HUES64 (cell line): ENCODE results near the gene SNAP29.

Experiments
- H3K27ac ChIP-seq: 2 replicates; pipeline ENCODE4 v1.7.0; 2013; ENCODE audit warnings: low read depth, low read length, inconsistent platforms
- H3K27me3 ChIP-seq: 2 replicates; pipeline ENCODE4 v1.6.1; 2013; ENCODE audit warnings: mild to moderate bottlenecking, low read length; ENCODE audit not compliant: insufficient read depth
- H3K36me3 ChIP-seq: 2 replicates; pipeline ENCODE4 v1.6.1; 2013; ENCODE audit warnings: mild to moderate bottlenecking, low read length; ENCODE audit not compliant: insufficient read depth
- H3K4me1 ChIP-seq: 2 replicates; pipeline ENCODE4 v1.6.1; 2013; ENCODE audit warnings: mild to moderate bottlenecking, low read length, moderate library complexity; ENCODE audit not compliant: insufficient read depth
- H3K4me3 ChIP-seq: 2 replicates; pipeline ENCODE4 v1.5.1; 2013; ENCODE audit warnings: mild to moderate bottlenecking, low read length, moderate library complexity
- H3K9ac ChIP-seq: 2 replicates; pipeline ENCODE4 v1.6.1; 2013; ENCODE audit warnings: mild to moderate bottlenecking, low read depth, low read length
- H3K9me3 ChIP-seq: 2 replicates; pipeline ENCODE4 v1.6.1; 2013; ENCODE audit warnings: low read depth, low read length; ENCODE audit not compliant: insufficient read depth
- WGBS: fragments of 150-250, 120-280 bp; methylation state at CpG from one replicate; pipeline ENCODE4 v1.1.7; 2013; ENCODE audit warnings: missing lambda C conversion rate; 5-methylcytosine and 5-hydroxymethylcytosine counted together

SNAP29 gene

DNA sequence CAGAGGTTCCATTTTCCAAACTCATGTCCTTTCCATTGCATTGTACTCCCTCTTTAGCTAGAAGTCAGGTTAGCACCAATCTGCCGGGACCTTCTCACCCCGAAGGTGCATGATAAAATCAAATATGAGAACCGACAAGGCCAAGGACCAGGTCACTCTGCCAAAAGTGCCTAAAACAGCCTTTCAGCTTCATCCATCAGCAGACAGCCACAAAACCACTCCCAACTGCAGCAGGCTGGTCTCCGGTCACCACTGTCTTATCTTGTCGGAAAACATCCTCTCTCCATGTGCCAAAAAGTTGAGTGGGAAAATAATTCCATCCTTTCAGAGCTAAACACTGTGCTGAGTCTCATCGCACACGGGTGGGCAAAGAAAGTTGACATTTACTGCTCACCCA is 1.6 kb upstream of the SNAP29 start:
- 79% methylated on average over 7 of the region's 7 CpGs for WGBS
- Histone ChIP-seq H3K4me3 (peak overlapping the region; percentile 82), H3K27me3 (no peaks in the 10 kb centered on the region), H3K9ac (no peak overlapping the region), H3K27ac (no peak overlapping the region), H3K9me3 (no peaks in the 10 kb centered on the region), H3K4me1 (peaks cover 16% of the 10 kb centered on the region), H3K36me3 (no peaks in the 10 kb centered on the region)

DNA sequence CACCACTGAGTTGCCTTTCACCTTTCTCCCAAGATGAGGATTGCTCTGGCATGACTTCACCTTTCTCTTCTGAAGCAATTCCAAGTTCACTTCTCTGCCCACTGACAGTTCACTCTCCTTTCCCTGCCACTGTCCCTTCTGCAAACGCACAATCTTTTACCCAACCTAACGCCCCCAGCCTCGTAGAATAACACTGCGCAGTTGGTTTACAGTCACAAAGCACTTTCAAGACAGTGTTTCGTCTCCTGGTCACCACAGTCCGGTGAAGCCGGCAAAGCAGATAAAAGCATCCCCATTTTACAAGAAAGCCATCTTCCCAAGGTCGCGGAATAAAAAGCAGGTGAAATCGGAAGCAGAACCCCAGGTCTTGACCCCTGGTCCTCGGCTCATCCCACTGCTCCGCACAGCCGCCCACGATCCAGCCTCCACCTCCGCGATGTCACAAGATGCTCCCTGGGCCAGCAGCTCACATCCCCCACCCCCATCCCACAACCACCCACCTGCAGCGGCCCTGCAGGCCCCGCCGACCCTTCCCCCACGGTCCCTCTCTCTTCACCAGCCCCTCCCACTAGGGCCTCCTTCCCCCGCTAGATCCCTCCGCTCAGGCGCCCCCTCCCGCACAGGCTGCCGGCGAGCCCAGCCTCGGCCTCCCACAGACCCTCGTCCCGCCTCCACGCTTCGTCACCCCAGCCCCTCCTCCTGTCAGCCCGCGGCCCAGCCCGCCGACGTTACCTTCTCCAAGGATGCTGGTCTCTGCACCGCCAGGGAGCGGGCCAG is 781 bp upstream of the SNAP29 start:
- Histone ChIP-seq H3K4me1 (peaks cover 11% of the 10 kb centered on the region), H3K9ac (peak overlapping the region; percentile 64), H3K9me3 (no peaks in the 10 kb centered on the region), H3K4me3 (peak overlapping the region; percentile 82), H3K27me3 (no peaks in the 10 kb centered on the region), H3K36me3 (no peaks in the 10 kb centered on the region), H3K27ac (peak overlapping the region; percentile 85; the same call in 1 of the 2 replicates)
- WGBS: under 1% methylated on average over 38 of the region's 38 CpGs

DNA sequence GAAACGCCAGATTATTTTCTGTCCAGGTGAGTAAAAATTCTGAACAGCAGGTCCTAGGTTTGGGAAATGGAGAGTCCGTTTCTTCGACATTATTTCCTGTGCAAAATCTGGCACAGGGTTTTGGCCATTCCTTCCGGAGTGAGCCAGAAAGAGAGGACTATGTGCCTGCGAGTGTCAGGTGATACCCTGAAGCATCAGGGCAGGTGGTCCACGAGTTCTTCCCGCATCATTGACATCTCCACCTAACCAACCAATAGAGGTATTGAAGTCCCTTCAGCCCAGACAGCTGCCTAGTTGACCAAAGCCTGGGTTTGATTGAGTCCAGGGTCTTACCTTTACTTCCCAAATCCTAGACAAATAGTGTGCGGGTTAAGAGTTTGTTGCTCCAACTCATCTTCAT is 808 bp downstream of the SNAP29 start:
- Histone ChIP-seq H3K27me3 (no peaks in the 10 kb centered on the region), H3K9me3 (no peaks in the 10 kb centered on the region), H3K9ac (peak overlapping the region; percentile 79), H3K4me1 (peaks cover 6% of the 10 kb centered on the region), H3K4me3 (peak overlapping the region; percentile 82), H3K27ac (no peak overlapping the region), H3K36me3 (no peaks in the 10 kb centered on the region)
- WGBS: 66% methylated on average over 8 of the region's 8 CpGs

DNA sequence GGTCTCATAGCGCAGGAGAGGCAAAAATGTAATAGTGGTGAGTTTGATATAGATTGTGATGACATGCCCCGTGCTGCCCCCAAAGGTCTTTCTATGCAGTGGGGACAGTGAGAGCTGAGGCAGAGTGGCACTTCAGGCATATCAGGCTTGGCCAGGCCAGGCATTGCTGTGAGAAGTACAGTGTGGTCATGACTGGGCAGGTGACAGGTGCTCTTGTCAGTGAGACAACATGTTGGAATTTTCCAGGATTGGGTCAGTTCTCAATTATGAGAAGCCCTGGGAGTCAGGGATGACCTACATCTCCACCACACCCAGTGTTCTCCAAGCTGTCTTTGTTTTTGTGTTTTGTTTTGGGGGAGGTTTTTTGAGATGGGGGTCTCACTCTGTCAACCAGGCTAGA is 3.7 kb downstream of the SNAP29 start:
- H3K9ac ChIP-seq: no peak overlapping the region
- no peak overlapping the region for H3K4me3 ChIP-seq
- H3K27ac ChIP-seq: no peak overlapping the region
- H3K4me1 ChIP-seq: peaks cover under 1% of the 10 kb centered on the region; the same call in 1 of the 2 replicates
- H3K36me3 ChIP-seq: no peaks in the 10 kb centered on the region
- H3K27me3 ChIP-seq: no peaks in the 10 kb centered on the region
- WGBS: 87% methylated on average over 2 of the region's 2 CpGs
- H3K9me3 ChIP-seq: no peaks in the 10 kb centered on the region

DNA sequence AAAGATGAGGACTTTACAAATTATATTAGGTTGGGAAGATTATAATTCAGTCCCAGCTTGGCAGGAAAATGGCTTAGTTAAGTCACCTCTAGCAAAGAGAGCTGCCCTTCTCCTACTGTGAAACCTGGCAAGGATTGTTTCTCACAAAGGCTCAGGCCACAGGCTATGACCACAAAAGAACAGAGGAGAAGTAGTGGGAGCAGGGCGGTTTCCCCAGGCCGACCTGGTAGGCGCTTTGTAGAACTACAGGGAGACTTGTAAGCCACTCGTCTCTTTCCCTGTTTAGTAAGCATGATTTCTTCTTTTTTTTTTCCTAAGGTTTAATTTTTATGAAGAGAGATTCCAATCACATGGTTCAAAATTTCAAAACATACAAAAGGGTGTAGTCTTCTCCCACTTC is 4.6 kb downstream of the SNAP29 start:
- no peaks in the 10 kb centered on the region for H3K27me3 ChIP-seq
- H3K4me1 ChIP-seq: no peaks in the 10 kb centered on the region
- 93% methylated on average over 4 of the region's 4 CpGs for WGBS
- H3K9me3 ChIP-seq: no peaks in the 10 kb centered on the region
- no peak overlapping the region for H3K4me3 ChIP-seq
- H3K27ac ChIP-seq: no peak overlapping the region
- no peaks in the 10 kb centered on the region for H3K36me3 ChIP-seq
- no peak overlapping the region for H3K9ac ChIP-seq

DNA sequence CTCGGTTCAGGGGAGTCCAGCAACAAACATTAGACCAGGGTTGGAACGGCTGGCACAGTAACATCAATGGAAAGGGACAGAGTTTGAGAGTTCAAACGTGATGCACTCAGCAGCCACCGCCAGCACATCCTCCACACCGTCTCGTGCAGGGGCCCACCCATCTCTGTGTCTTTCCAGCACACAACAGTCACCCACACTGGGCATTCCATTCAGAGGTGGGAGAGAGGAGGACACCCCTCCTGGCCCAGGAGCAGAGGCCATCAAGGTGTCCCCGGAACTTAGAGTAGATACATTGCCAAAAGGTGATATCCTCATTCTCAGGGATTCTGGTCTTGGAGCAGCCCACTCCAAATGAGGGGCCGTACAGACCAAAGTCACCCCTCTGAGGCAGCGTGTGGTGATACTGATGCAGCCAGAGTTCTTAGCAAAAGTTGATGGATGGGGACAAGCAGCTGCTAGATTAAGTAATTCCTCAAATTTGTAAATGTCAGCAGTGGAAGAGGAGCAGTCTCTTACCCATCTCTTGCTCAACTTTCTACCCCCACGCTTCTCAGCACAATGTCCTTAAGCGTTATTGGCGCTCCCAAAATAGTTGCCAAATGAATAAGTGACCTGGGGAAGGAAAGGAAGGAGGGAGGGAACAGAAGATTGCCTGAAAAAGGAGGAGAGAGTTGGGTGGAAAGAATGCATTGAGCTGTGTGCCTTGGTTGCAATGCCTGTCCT is 5.5 kb downstream of the SNAP29 start:
- Histone ChIP-seq H3K4me3 (no peak overlapping the region), H3K4me1 (no peaks in the 10 kb centered on the region), H3K27me3 (no peaks in the 10 kb centered on the region), H3K9ac (peak overlapping the region; percentile 11; the same call in 1 of the 2 replicates), H3K9me3 (no peaks in the 10 kb centered on the region), H3K27ac (no peak overlapping the region), H3K36me3 (no peaks in the 10 kb centered on the region)
- 94% methylated on average over 12 of the region's 12 CpGs for WGBS

DNA sequence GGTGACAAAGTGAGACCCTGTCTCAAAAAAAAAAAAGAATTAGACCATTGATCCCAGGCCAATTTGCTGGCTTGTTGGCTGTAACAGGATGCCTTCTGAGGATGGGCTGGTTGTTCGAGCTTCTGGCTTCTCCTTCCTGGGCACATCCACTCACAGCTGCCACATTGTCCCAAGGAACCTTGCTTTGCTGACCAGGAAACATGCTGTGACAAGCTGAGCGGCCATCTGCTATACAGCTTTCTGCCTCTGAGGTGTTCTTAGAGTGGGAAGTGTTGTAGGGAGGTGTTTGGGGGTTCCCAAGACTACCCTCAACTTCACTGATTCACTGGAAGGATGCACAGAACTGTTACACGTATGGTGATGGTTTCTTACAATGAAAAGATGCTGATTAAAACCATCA is 6.5 kb downstream of the SNAP29 start:
- Histone ChIP-seq H3K27ac (no peak overlapping the region), H3K4me1 (no peaks in the 10 kb centered on the region), H3K4me3 (no peak overlapping the region), H3K27me3 (no peaks in the 10 kb centered on the region), H3K9me3 (no peaks in the 10 kb centered on the region), H3K9ac (no peak overlapping the region), H3K36me3 (peaks cover 2% of the 10 kb centered on the region)
- WGBS: 89% methylated on average over 3 of the region's 3 CpGs

DNA sequence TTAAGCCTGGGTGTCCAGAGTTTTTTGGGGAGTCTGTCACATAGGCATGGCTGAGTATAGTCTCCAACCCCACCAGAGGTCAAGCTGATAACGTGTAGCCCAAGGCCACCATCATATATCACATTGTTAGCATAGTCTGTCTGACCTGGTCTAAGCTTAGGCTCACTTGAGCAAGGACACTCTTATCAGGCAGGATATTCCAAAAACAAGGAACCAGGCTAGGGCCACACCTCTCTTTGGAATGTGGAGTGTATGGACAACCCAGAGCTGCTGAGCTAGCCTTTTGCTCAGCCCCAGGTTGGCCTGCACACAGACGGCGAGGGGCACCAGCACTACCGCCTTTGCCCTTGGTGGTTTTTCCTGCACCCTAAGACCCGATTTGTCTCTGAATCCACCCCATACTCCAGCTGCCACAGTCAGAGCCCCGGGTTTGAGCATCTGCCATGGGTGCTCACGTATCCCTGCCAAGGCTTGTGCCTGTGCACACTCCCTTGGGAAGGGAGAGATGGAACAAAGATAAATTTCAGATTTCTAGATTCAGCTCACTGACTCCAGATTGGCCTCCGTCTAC is 7.2 kb downstream of the SNAP29 start:
- no peaks in the 10 kb centered on the region for H3K4me1 ChIP-seq
- no peaks in the 10 kb centered on the region for H3K9me3 ChIP-seq
- no peak overlapping the region for H3K9ac ChIP-seq
- H3K4me3 ChIP-seq: no peak overlapping the region
- no peak overlapping the region for H3K27ac ChIP-seq
- 92% methylated on average over 8 of the region's 8 CpGs for WGBS
- H3K36me3 ChIP-seq: peaks cover 8% of the 10 kb centered on the region
- H3K27me3 ChIP-seq: no peaks in the 10 kb centered on the region

DNA sequence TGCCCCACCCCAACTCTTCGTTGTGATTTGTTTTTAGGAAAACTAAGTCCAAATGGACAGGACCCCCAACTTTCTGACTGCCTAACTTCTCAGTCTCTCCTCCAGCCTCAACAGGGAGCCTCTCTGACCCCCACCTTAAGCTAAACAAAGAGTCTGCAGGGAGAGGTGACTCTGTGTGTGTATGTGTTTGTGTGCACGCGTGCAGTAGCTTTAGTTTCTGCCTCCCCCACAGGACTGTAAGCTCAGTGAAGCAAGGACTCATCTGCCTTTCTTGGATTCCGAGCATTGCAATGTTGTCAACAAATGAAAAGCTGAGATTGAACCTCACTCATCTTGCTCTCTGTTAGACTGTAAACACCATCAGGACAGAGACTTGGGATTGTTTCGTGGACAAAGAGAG is 7.9 kb downstream of the SNAP29 start:
- Histone ChIP-seq H3K27ac (no peak overlapping the region), H3K36me3 (peaks cover 9% of the 10 kb centered on the region), H3K4me3 (no peak overlapping the region), H3K27me3 (no peaks in the 10 kb centered on the region), H3K9me3 (no peaks in the 10 kb centered on the region), H3K9ac (no peak overlapping the region), H3K4me1 (no peaks in the 10 kb centered on the region)
- 95% methylated on average over 5 of the region's 5 CpGs for WGBS

DNA sequence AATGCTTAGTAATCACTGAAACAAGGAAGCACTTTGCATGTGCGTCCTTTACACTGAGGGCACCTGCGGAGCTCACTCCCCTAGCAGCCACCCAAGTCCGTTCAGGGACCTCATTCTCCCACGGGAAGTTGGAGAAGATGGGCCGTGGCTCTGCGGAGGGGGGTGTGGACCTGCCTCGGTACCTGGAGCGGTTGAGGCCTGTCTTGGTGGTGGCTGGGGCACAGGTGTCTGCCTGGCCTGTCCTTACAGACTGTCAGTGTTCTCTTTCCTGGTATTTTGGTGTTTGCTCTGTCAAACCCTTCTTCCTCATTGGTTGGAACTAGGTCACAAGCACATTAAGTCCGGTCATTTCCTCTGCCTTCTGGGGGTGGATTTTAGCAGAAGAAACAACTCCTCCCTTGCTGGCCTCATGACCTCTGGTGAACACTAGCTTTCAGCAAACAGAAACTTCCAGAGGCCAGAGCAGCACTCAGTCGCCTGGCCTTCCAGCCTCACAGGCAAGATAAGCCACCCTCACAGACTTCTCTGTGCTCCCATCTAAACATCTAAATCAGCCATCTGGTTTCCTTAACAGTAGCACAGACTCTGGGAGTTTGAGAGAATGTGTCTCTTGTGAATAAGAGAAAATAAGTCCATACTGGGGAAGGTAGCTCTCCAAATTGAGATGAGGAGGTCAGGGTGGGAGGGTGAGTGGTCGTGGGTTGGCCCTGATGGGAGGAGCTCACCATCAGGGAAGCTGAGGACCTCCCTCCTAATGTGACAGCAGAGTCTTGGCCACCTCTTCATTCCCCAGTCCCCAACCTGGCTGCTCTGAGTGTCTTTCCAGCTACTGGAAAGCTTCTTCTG is 8.6 kb downstream of the SNAP29 start:
- Histone ChIP-seq H3K27ac (no peak overlapping the region), H3K4me1 (no peaks in the 10 kb centered on the region), H3K9ac (no peak overlapping the region), H3K9me3 (no peaks in the 10 kb centered on the region), H3K4me3 (no peak overlapping the region), H3K27me3 (no peaks in the 10 kb centered on the region), H3K36me3 (peaks cover 9% of the 10 kb centered on the region)
- WGBS: 91% methylated on average over 11 of the region's 11 CpGs
